ENCODE results near the gene PDZRN3. TPM values are rescaled to one million over a fixed set of nuclear protein-coding genes. Genes with fewer than 3 reads are reported as not detected.

PDZRN3 gene
- 108 and 137 TPM in 2 replicates for total RNA-seq

GRCh38 chr3:73624821-73625665, at the start of gene PDZRN3:
PDZRN3 (minus strand) TSS chr3:73624941.

Small RNA genes lying within 50 kb of the gene (small RNA-seq; reads per million reads assigned to genes)
- not detected for gene RNU7-119P
